GM19239 (cell line): Measurements from ENCODE around the gene TAF11.
"Not testable (repeated sequence)": the region's sequence is repeated elsewhere in the genome, so short reads cannot be mapped to it uniquely, and the experiment has no call there.

Source experiments
- DNase-seq: peaks from one replicate; pipeline ENCODE4 v3.0.0; 2011; ENCODE audit warnings: low spot score; ENCODE audit not compliant: insufficient read length
- FAIRE-seq: peaks from 2 replicates; lab custom pipeline; 2011; peaks lifted over from hg19 to GRCh38; lab: Jason Lieb, UNC

Gene TAF11

GRCh38 chr6:34872332-34872731, 15.5 kb downstream of the TAF11 start:
- DNase-seq (no peak), FAIRE-seq (no peak)

GRCh38 chr6:34871853-34872252, 16.0 kb downstream of the TAF11 start:
- no peak for DNase-seq
- no peak for FAIRE-seq

DNA sequence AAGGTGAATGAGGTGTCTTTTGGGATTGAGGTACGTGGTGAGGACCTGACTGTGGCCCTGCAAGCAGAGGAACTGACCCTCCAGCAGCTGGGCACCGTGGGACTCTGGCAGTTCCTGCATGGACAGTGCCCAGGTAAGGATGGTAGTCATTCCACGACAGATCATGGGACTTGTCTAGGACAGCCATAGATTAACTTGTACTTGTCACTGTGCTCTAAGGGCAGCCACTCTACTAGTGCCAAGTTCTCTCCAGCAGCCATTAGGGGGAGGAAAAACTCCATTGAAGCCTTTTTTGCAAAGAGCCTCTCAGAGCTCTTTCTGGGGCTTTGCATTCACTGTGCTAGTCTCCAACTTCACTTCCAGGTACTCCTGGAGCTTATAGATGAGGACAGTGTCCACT, 20.4 kb downstream of the TAF11 start:
- FAIRE-seq: no peak
- no peak for DNase-seq

GRCh38 chr6:34866509-34866908, 21.3 kb downstream of the TAF11 start:
- DNase-seq: no peak

DNA sequence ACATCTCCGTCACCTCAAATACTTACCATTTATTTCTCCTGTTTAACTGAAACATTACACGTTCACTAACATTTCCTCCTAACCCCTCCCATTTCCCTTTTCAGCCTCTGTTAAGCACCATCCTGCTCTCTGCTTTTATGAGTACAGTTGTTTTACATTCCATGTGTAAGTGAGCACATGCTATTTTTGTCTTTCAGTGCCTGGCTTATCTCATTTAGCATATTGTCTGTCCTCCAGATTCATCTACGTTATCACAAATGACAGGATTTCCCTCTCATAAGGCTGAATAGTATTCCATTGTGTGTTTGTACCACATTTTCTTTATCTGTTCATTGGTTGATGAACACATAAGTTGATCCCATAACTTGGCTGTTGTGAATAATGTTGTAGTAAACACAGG, 22.7 kb downstream of the TAF11 start:
- FAIRE-seq: no peak
- no peak for DNase-seq

More at GRCh38 chr6:34866509-34866908, 21.3 kb downstream of the TAF11 start:
- no peak for FAIRE-seq

- DNase-seq: no peak
- FAIRE-seq: no peak
Measured at GRCh38 chr6:34864007-34864406, 23.8 kb downstream of the TAF11 start.

DNA sequence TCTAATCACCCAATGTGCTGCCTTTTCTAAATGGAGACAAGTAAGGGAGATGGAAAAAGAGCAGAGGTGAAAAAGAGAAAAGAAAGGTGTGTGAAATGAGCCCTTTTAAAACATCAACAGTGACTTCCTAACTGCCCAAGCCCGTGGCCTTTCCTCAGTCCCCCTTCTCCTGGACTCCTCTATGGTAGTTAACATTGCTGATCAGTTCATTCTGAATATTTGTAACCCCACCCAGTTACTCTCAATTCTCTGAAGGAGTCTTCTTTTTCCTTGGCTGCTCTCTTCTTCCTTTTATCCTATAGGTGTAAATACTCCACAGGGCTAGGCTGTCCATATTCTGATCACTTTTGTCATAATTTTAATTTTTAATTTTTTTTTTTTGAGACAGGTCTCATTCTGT, 27.1 kb downstream of the TAF11 start:
- no peak for DNase-seq

DNA sequence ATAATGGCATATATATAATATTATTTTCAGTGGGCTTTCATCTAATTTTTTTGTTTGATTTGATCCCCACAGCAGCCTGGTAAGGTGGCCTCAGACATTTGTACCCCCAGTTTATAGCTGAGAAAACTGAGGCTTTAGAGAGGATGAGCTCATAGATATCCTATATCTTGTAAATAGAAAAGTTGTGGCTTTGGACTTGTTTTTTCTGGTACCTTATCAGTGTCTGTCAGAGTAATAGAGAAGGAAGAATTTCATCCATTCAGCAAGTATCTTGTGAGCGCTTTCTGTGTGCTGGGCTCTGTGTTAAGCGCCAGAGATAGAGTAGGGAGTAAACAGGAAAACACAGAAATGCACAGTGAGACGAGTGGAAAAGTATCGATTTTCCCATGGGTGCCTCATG, 27.9 kb downstream of the TAF11 start:
- FAIRE-seq: no peak
- DNase-seq: no peak

More for the DNA sequence above, 27.1 kb downstream of the TAF11 start:
- no peak for FAIRE-seq

- no peak for FAIRE-seq
- no peak for DNase-seq
Measured at GRCh38 chr6:34858681-34859080, 29.2 kb downstream of the TAF11 start.

DNA sequence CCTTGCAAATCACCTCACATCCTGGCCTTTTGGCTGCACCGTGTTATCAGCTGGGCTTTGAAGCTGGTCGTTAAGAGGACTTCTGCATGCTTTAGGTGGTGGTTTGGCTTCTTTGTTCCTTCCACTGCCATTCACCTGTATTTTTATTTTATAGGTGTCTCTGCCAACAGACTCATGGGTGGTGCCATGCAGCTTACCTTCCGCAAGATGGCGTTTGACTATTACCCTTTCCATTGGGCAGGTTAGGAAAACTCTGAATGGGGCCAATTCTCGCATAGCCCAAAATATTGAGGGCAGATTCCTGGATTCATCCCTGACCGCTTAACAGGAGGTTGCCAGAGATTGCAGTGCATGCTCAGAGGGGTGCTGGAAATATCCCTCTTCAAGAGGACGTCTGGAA, 32.4 kb downstream of the TAF11 start:
- DNase-seq (no peak), FAIRE-seq (no peak)

- no peak for FAIRE-seq
- DNase-seq: no peak
Measured at GRCh38 chr6:34852406-34853085, 35.3 kb downstream of the TAF11 start.

DNA sequence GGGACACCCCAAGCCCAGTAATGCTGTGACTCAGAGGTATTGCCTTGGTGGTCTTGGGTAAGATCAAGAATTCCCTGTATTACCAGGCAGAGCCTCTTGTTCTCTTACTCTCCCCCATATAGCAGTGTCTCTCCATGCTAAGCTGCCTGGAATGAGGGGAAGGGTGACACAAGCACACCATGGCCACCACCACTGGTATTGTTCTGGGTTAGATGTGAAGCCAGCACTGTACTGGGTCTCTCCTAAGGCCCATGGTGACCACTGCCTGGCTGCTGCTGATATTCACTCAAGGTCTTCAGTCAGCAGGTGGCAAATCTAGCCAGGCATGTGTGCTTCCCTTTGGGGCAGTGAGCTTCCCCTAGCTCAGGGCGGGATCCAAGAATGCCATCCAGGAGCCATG, 36.5 kb downstream of the TAF11 start:
- FAIRE-seq (no peak), DNase-seq (no peak)

- not testable (repeated sequence) for FAIRE-seq, DNase-seq
Measured at GRCh38 chr6:34849066-34849465, 38.8 kb downstream of the TAF11 start.

- DNase-seq (no peak), FAIRE-seq (no peak)
Measured at GRCh38 chr6:34839666-34840352, 48.0 kb downstream of the TAF11 start.

DNA sequence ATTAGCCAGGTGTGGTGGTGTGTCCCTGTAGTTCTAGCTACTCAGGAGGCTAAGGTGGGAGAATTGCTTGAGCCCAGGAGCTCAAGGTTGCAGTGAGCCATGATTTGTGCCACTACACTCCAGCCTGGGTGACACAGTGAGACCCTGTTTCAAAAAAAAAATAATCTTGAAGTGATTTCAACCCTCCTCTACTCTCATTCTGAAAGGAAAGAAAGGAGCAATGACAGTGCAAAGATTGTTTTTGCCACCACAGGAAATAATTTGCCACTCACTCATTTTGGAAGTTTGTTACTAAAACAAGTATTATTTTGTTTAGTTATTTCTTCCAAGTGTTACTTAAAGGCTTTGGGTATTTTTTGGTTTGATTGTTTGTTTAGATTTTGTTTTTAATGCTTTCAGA, 50.3 kb downstream of the TAF11 start:
- no peak for FAIRE-seq
- DNase-seq: no peak

DNA sequence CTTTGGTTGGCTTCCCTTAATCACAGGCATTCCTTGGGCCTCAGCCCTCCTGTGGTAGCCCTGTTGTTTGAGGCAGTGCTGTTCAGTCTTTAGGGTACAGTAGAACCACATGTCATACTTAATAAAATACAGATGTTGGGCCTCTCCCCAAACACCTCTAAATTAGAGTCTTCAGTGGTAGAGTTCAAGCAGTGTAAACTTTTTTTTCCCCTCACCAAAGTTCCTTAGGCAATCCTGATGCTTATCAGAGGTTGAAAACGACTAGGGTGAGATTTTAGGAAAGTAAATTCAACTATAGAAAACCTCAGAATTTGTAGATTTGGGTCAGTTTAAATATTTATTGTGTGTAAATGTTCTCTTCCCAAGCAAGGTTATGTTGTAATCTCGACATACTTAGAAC, 51.4 kb downstream of the TAF11 start:
- DNase-seq (no peak), FAIRE-seq (no peak)

DNA sequence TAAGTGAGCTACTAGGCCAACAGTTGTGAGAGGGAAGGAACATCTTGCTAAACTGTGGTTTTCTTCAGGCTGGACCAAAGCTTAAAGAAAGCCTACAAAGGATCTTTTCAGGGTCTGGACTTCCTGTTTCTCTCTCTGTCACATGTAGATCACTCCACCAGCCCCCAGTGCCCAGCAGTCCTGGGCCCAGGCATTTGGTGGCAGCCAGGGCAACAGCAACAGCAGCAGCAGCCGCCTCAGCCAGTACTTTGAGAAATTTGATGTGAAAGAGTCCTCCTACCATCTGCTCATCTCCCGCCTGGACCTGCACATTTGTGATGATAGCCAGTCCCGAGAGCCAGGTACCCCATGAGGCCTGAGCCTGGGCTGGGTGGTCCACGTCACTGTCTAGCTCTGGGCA, 51.8 kb downstream of the TAF11 start:
- DNase-seq: no peak
- FAIRE-seq: no peak

DNA sequence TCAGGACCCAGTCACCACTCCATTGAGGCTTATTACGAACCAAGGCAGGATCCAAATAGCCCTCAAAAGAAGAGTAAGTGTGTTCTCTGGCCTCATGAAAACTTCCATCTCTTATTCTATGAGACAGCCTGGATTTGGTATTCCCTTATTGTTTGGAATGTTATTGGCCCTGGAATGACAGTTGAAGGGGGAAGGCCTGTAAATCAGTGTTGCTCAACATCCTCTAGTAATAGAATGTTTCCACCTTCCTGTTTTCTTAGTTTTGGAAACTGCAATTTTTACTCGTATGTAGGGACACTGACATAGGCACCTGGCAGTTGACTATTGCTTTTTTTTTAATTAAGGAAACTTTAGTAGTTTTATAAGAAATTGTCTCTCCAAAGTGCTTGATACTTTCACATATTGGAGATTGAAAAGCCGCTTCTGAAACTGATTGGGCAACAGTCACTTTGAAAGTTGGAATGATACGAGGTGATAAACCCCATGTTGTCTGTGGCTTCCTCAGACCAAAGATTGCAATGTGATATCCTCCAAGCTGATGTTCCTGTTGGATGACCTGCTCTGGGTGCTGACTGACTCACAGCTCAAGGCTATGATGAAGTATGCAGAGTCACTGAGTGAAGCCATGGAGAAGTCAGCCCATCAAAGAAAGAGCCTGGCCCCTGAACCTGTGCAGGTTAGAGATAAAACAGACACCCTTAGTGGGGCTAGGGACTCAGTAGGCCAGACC, 52.9 kb downstream of the TAF11 start:
- no peak for DNase-seq
- FAIRE-seq: no peak

DNA sequence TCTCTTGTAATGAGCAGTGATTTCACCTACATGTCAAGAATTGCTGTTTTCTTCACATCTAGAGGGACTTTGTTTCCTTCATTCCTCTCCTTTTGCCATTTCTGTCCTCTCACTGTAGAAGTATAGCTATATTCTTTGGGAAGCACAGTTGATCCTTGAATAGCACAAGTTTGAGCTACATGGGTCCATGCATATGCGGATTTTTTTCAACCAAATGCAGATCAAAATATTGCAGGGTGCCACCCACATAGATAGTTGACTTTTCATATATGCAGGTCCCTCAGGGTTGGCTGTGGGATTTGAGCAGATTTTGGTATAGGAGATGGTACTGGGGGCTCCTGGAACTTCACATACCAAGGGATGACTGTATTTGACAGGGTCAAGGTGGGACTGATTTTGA, 54.9 kb downstream of the TAF11 start:
- FAIRE-seq: no peak
- no peak for DNase-seq

- FAIRE-seq (no peak), DNase-seq (no peak)
Measured at GRCh38 chr6:34829137-34829536, 58.7 kb downstream of the TAF11 start.
